Inflammatory macrophage (primary cell): Measurements from ENCODE around the gene RFX6.
A peak's percentile ranks its signal among the peaks of the same experiment; 100 is the strongest.

Experiments used
- DNase-seq, 2 donors: peaks; one replicate each; pipeline ENCODE4 v3.0.0-alpha.2; 2020 to 2022

The RFX6 gene

DNA sequence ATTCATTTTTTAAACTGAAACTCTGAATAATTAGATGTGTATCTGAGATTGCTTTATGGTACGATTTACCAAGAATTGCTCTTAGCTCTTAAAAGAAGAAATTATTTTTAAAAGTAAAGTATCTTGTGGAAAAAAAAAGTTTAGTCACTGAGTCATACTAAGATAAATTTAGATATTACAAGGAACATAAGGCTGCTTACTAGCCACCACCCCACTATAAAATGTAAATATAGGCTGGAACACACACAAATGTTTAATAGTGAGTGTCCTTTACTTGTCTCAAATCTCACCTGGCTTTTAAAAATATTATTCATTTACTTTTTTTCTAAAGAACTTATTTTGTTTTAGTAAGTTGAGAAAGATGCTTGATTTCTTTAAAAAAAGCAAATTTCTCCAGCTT, 17.6 kb downstream of the RFX6 start:
- no peak for DNase-seq

DNA sequence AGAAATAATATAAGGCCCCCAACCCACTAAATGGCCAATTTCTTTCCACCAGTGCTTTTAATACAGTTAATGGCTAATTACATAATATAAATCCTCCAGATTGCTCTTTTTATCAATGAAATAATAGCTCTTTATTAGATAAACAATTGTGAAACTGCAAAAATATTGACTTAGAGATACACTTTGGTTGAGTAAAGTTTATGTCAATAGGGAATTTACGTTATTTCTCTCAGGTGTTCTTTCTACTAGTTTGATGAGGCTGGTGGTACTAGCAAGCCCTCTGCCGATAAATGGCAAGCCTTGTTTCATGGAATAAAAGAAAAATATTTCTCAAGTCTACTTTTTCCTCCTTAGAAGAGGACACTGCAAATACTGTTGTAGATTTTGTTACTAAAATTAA, 18.9 kb downstream of the RFX6 start:
- DNase-seq, result no peak

DNA sequence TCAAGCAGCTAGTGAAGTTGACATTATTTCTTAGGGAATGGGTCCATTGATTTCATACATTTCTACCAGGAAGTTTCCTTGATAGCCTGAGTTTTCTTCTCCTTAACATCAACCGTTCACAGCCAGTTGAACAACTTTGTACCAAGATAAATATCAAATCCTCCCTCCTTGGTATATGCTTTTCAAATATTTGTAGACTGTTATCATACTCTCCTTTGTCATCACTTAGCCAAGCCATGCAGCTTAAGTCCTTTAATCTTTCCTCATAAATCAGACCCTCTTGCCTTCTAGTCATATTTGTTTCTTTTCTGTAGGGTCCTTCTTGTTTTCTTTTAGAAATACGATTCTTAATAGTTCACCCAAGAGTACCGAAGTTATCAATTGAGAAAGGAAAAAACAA, 25.6 kb downstream of the RFX6 start:
- no peak for DNase-seq

DNA sequence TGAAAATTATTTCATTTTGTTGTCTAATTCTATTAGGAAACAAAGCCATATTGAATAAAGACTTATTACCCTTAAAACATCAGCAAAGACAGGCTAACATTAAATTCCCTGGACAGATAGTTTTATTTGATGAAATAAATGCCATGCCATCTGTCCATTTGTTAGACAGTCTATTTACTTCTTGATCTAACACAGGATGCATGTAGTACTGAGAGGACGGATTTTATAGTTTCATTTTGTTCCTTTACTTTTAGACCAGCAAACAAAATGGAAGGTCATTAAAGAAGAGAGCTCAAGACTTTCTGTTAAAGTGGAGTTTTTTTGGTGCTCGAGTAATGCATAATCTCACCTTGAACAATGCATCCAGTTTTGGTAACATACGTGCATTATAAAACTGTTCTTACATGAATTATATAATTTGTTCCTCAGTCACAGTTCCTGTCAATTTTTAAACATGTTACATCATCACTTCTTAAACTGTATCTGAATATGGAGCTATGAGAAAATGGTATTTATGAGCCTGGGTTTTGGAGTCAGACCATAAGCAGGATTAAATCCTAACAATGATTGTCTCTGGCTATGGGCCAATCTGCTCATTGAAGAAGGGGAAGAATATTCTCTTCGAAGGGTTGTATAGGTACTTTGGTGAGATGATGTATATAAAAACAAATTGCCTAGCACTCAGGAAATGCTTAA, 46.0 kb downstream of the RFX6 start:
- DNase-seq, result no peak

- DNase-seq, result no peak
Observed at GRCh38 chr6:116924245-116924644, 47.2 kb downstream of the RFX6 start.

DNA sequence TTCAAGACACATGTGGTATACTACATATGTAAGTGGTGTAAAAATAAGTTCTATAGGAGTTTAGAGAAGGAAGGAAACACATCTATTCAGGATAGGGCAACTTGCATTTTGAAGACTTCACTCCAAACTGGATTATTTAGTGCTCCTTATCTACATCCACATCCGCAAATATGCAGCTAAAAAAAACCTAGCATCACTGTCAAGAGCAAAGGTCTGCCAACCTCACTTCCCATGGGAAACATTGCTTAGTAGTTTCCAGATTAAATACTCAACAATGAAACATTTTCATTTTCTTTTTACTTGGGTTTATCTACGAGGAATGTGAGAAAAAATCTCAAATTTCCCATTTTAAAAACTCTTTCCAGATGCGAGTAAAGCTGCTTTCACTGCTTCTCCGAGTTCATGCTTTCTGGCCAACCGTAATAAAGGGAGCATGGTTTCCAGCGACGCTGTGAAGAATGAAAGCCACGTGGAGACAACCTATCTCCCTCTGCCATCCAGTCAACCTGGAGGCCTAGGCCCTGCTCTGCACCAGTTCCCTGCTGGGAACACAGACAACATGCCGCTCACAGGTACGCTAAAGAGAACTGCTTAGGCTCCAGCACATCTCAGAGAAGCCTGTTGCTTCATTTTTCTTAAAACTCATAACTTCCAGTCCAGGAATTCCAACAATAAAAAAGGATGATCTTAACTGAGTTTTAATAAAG, 48.2 kb downstream of the RFX6 start:
- no peak for DNase-seq

- no peak for DNase-seq
Observed at GRCh38 chr6:116928677-116929076, 51.6 kb downstream of the RFX6 start.

GRCh38 chr6:116929825-116930224, 52.8 kb downstream of the RFX6 start:
- DNase-seq, result no peak

- DNase-seq, result no peak
Observed at GRCh38 chr6:116931456-116931855, 54.4 kb downstream of the RFX6 start.

DNA sequence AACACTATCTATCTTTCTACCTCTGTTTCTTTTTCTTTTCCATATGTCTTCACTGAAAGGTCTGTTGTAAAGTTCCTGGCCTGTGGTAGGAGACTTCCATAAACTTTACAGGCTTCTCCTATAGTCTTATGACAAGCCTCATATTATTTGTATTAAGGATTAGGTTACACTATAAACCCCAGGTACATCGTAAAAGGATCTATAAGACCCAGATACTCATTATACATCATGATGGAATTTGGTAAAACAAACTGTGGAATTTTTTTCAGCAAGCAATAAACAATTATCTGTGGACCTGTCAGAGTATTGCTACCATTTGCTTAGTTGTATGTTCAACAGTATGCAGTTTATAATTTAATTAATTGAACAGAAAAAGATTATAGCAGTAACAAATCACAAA, 55.5 kb downstream of the RFX6 start:
- no peak for DNase-seq

GRCh38 chr6:116933485-116933884, 56.4 kb downstream of the RFX6 start:
- no peak for DNase-seq

GRCh38 chr6:116938305-116938704, 61.3 kb downstream of the RFX6 start:
- no peak for DNase-seq

GRCh38 chr6:116941727-116942126, 64.7 kb downstream of the RFX6 start:
- no peak for DNase-seq

DNA sequence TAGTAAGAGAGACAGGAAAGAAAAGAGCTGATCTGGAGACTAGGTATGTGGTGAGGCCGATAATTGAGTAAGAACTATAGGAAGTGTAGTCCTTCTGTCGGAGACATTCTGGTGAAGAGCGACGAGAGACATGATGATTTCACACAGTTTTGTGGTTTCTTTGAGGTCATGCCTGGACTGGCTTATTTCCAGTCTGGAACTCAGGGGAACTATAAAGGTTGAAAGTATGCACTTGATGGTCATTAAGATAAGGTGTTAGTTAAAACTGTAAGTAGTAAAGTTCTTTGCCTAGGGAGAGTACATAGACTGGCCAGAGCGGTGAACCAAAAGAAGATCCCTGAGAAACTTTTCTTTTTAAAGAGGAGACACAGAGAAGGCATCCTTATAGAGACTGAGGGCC, 68.8 kb downstream of the RFX6 start:
- DNase-seq, result no peak

DNA sequence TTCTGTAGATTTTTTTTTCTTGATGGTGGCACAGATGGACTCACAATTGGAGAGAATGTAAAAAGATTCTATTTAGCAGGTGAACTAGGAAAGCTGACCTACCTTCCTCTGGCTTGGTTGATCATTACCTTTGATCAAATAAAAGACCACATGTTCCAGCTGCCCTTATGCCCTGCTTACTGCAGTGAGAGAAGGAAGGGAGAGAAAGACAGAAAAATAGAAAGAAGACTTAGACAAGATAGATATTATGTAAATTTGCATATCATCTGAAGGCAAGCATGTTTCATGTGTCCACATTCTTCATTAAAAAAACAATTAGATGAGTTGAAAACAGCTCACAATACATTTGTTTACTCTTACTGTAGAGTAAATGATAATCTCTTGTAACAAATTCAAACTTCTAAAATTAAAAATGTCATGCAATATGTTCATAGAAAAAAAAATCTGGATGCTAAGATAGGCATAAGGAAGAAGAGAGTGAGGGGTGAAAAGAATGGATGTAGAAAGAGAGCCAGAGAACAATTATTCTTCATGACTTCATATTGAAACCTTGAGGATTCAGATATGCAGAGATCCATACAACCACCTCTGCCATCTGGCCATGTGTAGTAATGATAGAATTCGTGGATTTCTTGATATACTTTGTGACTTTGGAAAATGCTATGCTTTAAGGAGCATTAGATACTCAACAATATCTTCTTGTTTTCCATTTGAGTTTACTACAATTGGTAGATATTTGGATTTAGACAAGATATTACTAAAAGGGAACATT, 71.7 kb downstream of the RFX6 start:
- no peak for DNase-seq

GRCh38 chr6:116949964-116950363, 72.9 kb downstream of the RFX6 start:
- no peak for DNase-seq

DNA sequence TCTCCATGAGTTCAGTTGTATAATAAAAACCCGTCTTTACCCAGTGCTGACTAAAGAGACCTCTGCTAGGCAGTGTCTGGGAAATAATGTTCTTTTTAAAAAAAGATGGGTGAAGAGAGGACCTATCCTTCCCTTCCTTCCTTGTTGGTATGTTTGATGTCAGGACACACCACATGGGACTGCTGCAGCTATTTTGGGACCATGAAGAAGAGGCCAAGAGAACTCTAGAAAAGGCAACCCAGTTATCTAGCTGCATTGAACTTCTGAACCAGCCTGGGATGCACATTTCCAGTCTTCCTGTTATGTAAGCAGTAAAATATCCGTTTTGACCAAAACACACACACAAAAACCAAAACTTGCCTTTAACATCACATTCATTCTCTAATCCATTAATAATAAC, 77.3 kb downstream of the RFX6 start:
- no peak for DNase-seq

- no peak for DNase-seq
Observed at GRCh38 chr6:116954938-116955337, 77.9 kb downstream of the RFX6 start.

- no peak for DNase-seq
Observed at GRCh38 chr6:116955773-116956172, 78.7 kb downstream of the RFX6 start.

GRCh38 chr6:116963972-116964371, 86.9 kb downstream of the RFX6 start:
- DNase-seq, result no peak

- no peak for DNase-seq
Observed at GRCh38 chr6:116966675-116967576, 89.9 kb downstream of the RFX6 start.

DNA sequence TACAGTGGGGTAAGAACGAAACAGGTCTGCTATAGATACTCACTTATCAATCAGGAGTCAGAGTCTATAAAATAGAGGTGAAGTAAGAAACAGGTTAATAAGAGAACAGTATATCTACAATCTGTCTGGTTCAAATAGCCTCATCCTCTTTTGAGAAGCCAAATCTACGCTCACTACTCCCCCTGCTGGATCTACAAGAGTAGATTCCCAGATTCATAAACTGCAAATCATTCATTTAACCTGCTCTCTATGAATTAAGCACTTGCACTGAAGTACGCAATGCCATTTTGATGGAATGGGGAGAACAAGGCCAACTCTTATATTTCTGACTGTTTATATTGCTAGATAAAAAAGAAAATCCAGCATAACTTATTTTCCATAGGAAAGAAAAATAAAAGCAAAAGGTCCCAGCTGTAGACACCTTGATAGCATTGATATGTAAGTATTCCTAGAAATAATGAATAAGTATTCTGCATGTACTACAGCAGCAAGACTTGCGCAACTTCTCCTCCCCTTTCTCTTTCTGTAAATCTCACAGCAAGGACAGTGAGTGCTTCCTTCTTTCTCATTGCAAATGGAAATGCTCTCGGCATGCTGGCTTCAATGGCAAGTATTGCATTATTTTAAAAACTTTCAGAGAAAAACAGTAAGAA, 92.3 kb downstream of the RFX6 start:
- DNase-seq, result peak; percentile 37 to 43
